H9 (cell line): ENCODE measurements around the gene CERK. TPM values are rescaled to one million over a fixed set of nuclear protein-coding genes. Genes with fewer than 3 reads are reported as not detected.

Experiments used
- DNase-seq: peaks from one replicate; pipeline ENCODE4 v3.0.0-alpha.2; 2017
- H2AFZ ChIP-seq: one replicate; pipeline ENCODE4 v1.6.1; 2013; ENCODE audit warnings: mild to moderate bottlenecking, low read length, control low read depth, moderate library complexity
- H2AK5ac ChIP-seq: 2 replicates; pipeline ENCODE4 v1.6.1; 2013; ENCODE audit warnings: low read length, control low read depth, mixed read lengths; ENCODE audit not compliant: insufficient read length
- H2BK120ac ChIP-seq: one replicate; pipeline ENCODE4 v1.6.1; 2013; ENCODE audit warnings: low read depth, mild to moderate bottlenecking, low read length, control low read depth, inconsistent platforms; ENCODE audit not compliant: poor library complexity, severe bottlenecking
- H2BK12ac ChIP-seq: 2 replicates; pipeline ENCODE4 v1.6.1; 2013; ENCODE audit warnings: low read length, control low read depth, mixed read lengths, low read depth; ENCODE audit not compliant: insufficient read length
- H2BK15ac ChIP-seq: 2 replicates; pipeline ENCODE4 v1.6.1; 2013; ENCODE audit warnings: low read depth, low read length, control low read depth
- H2BK20ac ChIP-seq: one replicate; pipeline ENCODE4 v1.6.1; 2013; ENCODE audit warnings: low read depth, mild to moderate bottlenecking, low read length, control low read depth, inconsistent platforms; ENCODE audit not compliant: poor library complexity, severe bottlenecking
- H2BK5ac ChIP-seq: 2 replicates; pipeline ENCODE4 v1.6.1; 2013; ENCODE audit warnings: low read length, control low read depth, mixed read lengths; ENCODE audit not compliant: insufficient read length
- H3K14ac ChIP-seq: 2 replicates; pipeline ENCODE4 v1.6.1; 2013; ENCODE audit warnings: low read length, control low read depth; ENCODE audit not compliant: insufficient read depth
- H3K18ac ChIP-seq: 2 replicates; pipeline ENCODE4 v1.6.1; 2013; ENCODE audit warnings: low read depth, mild to moderate bottlenecking, mixed read lengths, low read length, control low read depth; ENCODE audit not compliant: insufficient read length
- H3K23ac ChIP-seq: 2 replicates; pipeline ENCODE4 v1.6.1; 2013; ENCODE audit warnings: low read length, control low read depth, mixed read lengths, low read depth; ENCODE audit not compliant: insufficient read length
- H3K23me2 ChIP-seq: 2 replicates; pipeline ENCODE4 v1.6.1; 2013; ENCODE audit warnings: low read depth, mild to moderate bottlenecking, mixed read lengths, low read length, control low read depth; ENCODE audit not compliant: insufficient read length, poor library complexity, severe bottlenecking
- H3K27ac ChIP-seq: 2 replicates; pipeline ENCODE4 v1.5.1; 2013; ENCODE audit warnings: low read length, control low read depth, mixed read lengths, low read depth; ENCODE audit not compliant: insufficient read length
- H3K27me3 ChIP-seq: 2 replicates; pipeline ENCODE4 v1.6.1; 2013; ENCODE audit warnings: low read length, control low read depth, inconsistent platforms; ENCODE audit not compliant: insufficient read depth
- H3K4ac ChIP-seq: 2 replicates; pipeline ENCODE4 v1.6.1; 2013; ENCODE audit warnings: low read depth, mild to moderate bottlenecking, control low read depth, inconsistent platforms, low read length, moderate library complexity
- H3K4me1 ChIP-seq: 2 replicates; pipeline ENCODE4 v1.6.1; 2013; ENCODE audit warnings: low read length, control low read depth, inconsistent platforms; ENCODE audit not compliant: insufficient read depth
- H3K4me2 ChIP-seq: 2 replicates; pipeline ENCODE4 v1.6.1; 2013; ENCODE audit warnings: low read length, control low read depth, mixed read lengths; ENCODE audit not compliant: insufficient read length, insufficient read depth
- H3K56ac ChIP-seq: 2 replicates; pipeline ENCODE4 v1.6.1; 2013; ENCODE audit warnings: low read depth, mild to moderate bottlenecking, mixed read lengths, low read length, control low read depth; ENCODE audit not compliant: insufficient read length
- H3K79me1 ChIP-seq: 2 replicates; pipeline ENCODE4 v1.6.1; 2013; ENCODE audit warnings: low read depth, mild to moderate bottlenecking, moderate library complexity, low read length, control low read depth, inconsistent platforms; ENCODE audit not compliant: insufficient read depth, poor library complexity, severe bottlenecking
- H3K79me2 ChIP-seq: 2 replicates; pipeline ENCODE4 v1.6.1; 2013; ENCODE audit warnings: low read length, control low read depth, inconsistent platforms; ENCODE audit not compliant: insufficient read depth
- H3K9ac ChIP-seq: 2 replicates; pipeline ENCODE4 v1.6.1; 2013; ENCODE audit warnings: low read length, control low read depth, mixed read lengths; ENCODE audit not compliant: insufficient read length; ENCODE audit errors: extremely low read depth
- H3K9me3 ChIP-seq: one replicate; pipeline ENCODE4 v1.6.1; 2013; ENCODE audit warnings: low read depth, low read length, inconsistent platforms; ENCODE audit not compliant: control insufficient read depth
- H3T11ph ChIP-seq: one replicate; pipeline ENCODE4 v1.6.1; 2013; ENCODE audit warnings: mild to moderate bottlenecking, low read length, control low read depth, inconsistent platforms
- H4K20me1 ChIP-seq: one replicate; pipeline ENCODE4 v1.6.1; 2013; ENCODE audit not compliant: control insufficient read depth, insufficient read length, insufficient read depth
- H4K5ac ChIP-seq: 2 replicates; pipeline ENCODE4 v1.6.1; 2013; ENCODE audit warnings: low read depth, mild to moderate bottlenecking, mixed read lengths, low read length, control low read depth; ENCODE audit not compliant: insufficient read length
- H4K8ac ChIP-seq: replicated peaks from 2 replicates; pipeline ENCODE4 v1.6.1; 2013; ENCODE audit warnings: low read length, control low read depth, mixed read lengths, low read depth; ENCODE audit not compliant: insufficient read length
- H4K91ac ChIP-seq: 2 replicates; pipeline ENCODE4 v1.6.1; 2013; ENCODE audit warnings: low read depth, mild to moderate bottlenecking, moderate library complexity, mixed read lengths, low read length, control low read depth; ENCODE audit not compliant: insufficient read length
- H3K27ac Mint-ChIP-seq, 3 experiments: 2 replicates in 2 of 3; 3 replicates in 1 of 3; pipeline ENCODE4 v1.8.0; 2020 to 2021; ENCODE audit warnings: mixed read lengths in 3 of 3, mild to moderate bottlenecking in 1 of 3, moderate library complexity in 1 of 3
- H3K27me3 Mint-ChIP-seq: 2 replicates; pipeline ENCODE4 v1.8.0; 2021; ENCODE audit warnings: low read depth, mild to moderate bottlenecking, moderate library complexity, mixed read lengths
- H3K36me3 Mint-ChIP-seq, 3 experiments: 2 replicates in 2 of 3; 3 replicates in 1 of 3; pipeline ENCODE4 v1.8.0; 2020 to 2021; ENCODE audit warnings: low read depth in 3 of 3, mixed read lengths in 3 of 3; ENCODE audit not compliant: insufficient read depth in 1 of 3
- H3K4me1 Mint-ChIP-seq, 2 experiments: 2 replicates each; pipeline ENCODE4 v1.8.0; 2020; ENCODE audit warnings: mixed read lengths in 2 of 2
- H3K4me3 Mint-ChIP-seq, 2 experiments: 2 replicates in 1 of 2; 3 replicates in 1 of 2; pipeline ENCODE4 v1.8.0; 2020 to 2021; ENCODE audit warnings: mild to moderate bottlenecking in 2 of 2, mixed read lengths in 2 of 2, moderate library complexity in 1 of 2
- H3K9me3 Mint-ChIP-seq, 2 experiments: 2 replicates in 1 of 2; 3 replicates in 1 of 2; pipeline ENCODE4 v1.8.0; 2020; ENCODE audit warnings: mild to moderate bottlenecking in 2 of 2, mixed read lengths in 2 of 2, moderate library complexity in 1 of 2
- CTCF ChIP-seq: fragments of 200-600 bp; sonication (generic); conservative IDR thresholded peaks from 3 replicates; pipeline ENCODE4 v1.8.0; 2021; ENCODE audit warnings: antibody characterized with exemption, mild to moderate bottlenecking
- WGBS: extraction: QIAGEN DNeasy Blood & Tissue Kit; methylation state at CpG from one replicate; pipeline ENCODE4 v1.1.7; 2013; ENCODE audit warnings: missing lambda C conversion rate, low lambda C conversion rate, mixed read lengths; ENCODE audit not compliant: insufficient read length; ENCODE audit errors: extremely low coverage; 5-methylcytosine and 5-hydroxymethylcytosine counted together
- total RNA-seq: library from RNA; stranded (reverse); gene quantifications from 2 replicates; pipeline ENCODE4 v1.2.1, GENCODE V29; 2021

CERK gene
- total RNA-seq, 1 experiment from 2014 or later = 47.1 TPM

- no peak overlapping the region for H4K91ac ChIP-seq
- H3K4ac ChIP-seq = no peak overlapping the region
- no peak overlapping the region for H2AK5ac ChIP-seq
- no peak for TF ChIP-seq CTCF
- no peak overlapping the region for H3K27ac ChIP-seq
- no peak overlapping the region for H2AFZ ChIP-seq
- no peak overlapping the region for H3K56ac ChIP-seq
- no peaks in the 10 kb centered on the region for H4K20me1 ChIP-seq
- H3K18ac ChIP-seq = no peak overlapping the region
- no peaks in the 10 kb centered on the region for H3K9me3 Mint-ChIP-seq
- no peak overlapping the region for H4K5ac ChIP-seq
- H3K9ac ChIP-seq = no peak overlapping the region
- peaks cover 5 to 10% of the 10 kb centered on the region in 2 experiments for H3K4me1 Mint-ChIP-seq
- H3K4me2 ChIP-seq = no peak overlapping the region
- peaks cover 2 to 7% (median 5%) of the 10 kb centered on the region in 3 experiments; a peak in 5 of 7 replicates for H3K36me3 Mint-ChIP-seq
- H2BK12ac ChIP-seq = no peak overlapping the region
- H2BK15ac ChIP-seq = no peak overlapping the region
- no peaks in the 10 kb centered on the region for H3K27me3 Mint-ChIP-seq
- no peaks in the 10 kb centered on the region for H3K23me2 ChIP-seq
- no peak overlapping the region for H3T11ph ChIP-seq
- no peak overlapping the region for H2BK5ac ChIP-seq
- H4K8ac ChIP-seq = no peak overlapping the region
- no peak overlapping the region for H3K4me3 Mint-ChIP-seq
- no peak overlapping the region for H2BK120ac ChIP-seq
- H3K27me3 ChIP-seq = no peaks in the 10 kb centered on the region
- no peaks in the 10 kb centered on the region for H3K4me1 ChIP-seq
- WGBS = no CpG with 5 or more reads among the region's 21 CpGs
- no peaks in the 10 kb centered on the region for H3K79me2 ChIP-seq
- H3K23ac ChIP-seq = no peak overlapping the region
- no peak overlapping the region for H2BK20ac ChIP-seq
- peak overlapping the region; percentile 42; the same call in 1 of the 2 replicates for H3K14ac ChIP-seq
- no peak overlapping the region for H3K27ac Mint-ChIP-seq
- no peak for DNase-seq
- no peaks in the 10 kb centered on the region for H3K9me3 ChIP-seq
- H3K79me1 ChIP-seq = no peaks in the 10 kb centered on the region
Measured at GRCh38 chr22:46665151-46665695, 72.8 kb downstream of the CERK start.
